HepG2 (cell line): ENCODE measurements around the gene CDX1. TPM values are rescaled to one million over a fixed set of nuclear protein-coding genes. Genes with fewer than 3 reads are reported as not detected.

Source experiments
- ATAC-seq: fragments of 200-7000 bp; cut with Tn5 transposase; 3 replicates; pipeline ENCODE4 v1.9.1; 2020; ENCODE audit warnings: mild to moderate bottlenecking, moderate library complexity
- BruUV-seq: library from RNA; stranded (reverse); fragments of 400-500 nt; replicated peaks from 2 replicates; lab custom pipeline; 2021; lab: Mats Ljungman, UMichigan
- CTCF ChIA-PET: fragments of 300-600 bp; formaldehyde crosslinking; extraction: SDS; loops from one replicate; lab custom pipeline; 2021; ENCODE audit warnings: low total read pairs, inconsistent platforms, low intra/inter-chr PET ratio; lab: Yijun Ruan, JAX
- POLR2A ChIA-PET: fragments of 350-600 bp; sonication (Branson Sonifier 250); formaldehyde crosslinking; loops from one replicate; lab custom pipeline; 2020; ENCODE audit warnings: antibody characterized with exemption, inconsistent platforms; lab: Yijun Ruan, JAX
- DNase-seq: peaks from one replicate; pipeline ENCODE4 v3.0.0-alpha.2; 2015; ENCODE audit warnings: low spot score
- FAIRE-seq: peaks from 3 replicates; lab custom pipeline; 2011; peaks lifted over from hg19 to GRCh38; lab: Jason Lieb, UNC
- H2AFZ ChIP-seq: one replicate; pipeline ENCODE4 v1.6.1; 2011; ENCODE audit warnings: low read length, inconsistent platforms
- H3K27ac ChIP-seq: fragments of 300-600 bp; 3 replicates; pipeline ENCODE4 v1.8.0; 2011; ENCODE audit warnings: mixed run types, mild to moderate bottlenecking, mixed read lengths, low read length, inconsistent platforms; ENCODE audit not compliant: insufficient read depth; ENCODE audit errors: extremely low read length
- H3K27me3 ChIP-seq, 2 experiments: fragments of 200-600 bp in 1 of 2; 2 replicates in 1 of 2; 3 replicates in 1 of 2; pipeline versions ENCODE4 v1.6.0 to v1.8.0; 2011; ENCODE audit warnings: low read length in 2 of 2, mild to moderate bottlenecking in 2 of 2, moderate library complexity in 2 of 2, inconsistent platforms in 1 of 2; ENCODE audit not compliant: insufficient read depth in 2 of 2, control insufficient read depth in 1 of 2
- H3K36me3 ChIP-seq, 2 experiments: fragments of 200-600 bp in 1 of 2; replicated peaks in 1 of 2; 2 replicates in 1 of 2; 3 replicates in 1 of 2; pipeline versions ENCODE4 v1.5.1 to v1.8.0; 2011; ENCODE audit warnings: low read length in 2 of 2, inconsistent platforms in 1 of 2; ENCODE audit not compliant: insufficient read depth in 2 of 2, control insufficient read depth in 1 of 2
- H3K4me1 ChIP-seq: 2 replicates; pipeline ENCODE4 v1.5.1; 2012; ENCODE audit warnings: low read length, inconsistent platforms; ENCODE audit not compliant: insufficient read depth
- H3K4me2 ChIP-seq: 2 replicates; pipeline ENCODE4 v1.6.0; 2011; ENCODE audit warnings: low read depth, low read length, inconsistent platforms
- H3K4me3 ChIP-seq, 3 experiments: fragments of 200-600 bp in 1 of 3; sonication (generic), shearing (Covaris generic) in 1 of 3; replicated peaks in 1 of 3; 2 replicates each; pipeline ENCODE4 v1.5.1; 2011 to 2016; ENCODE audit warnings: low read length in 3 of 3, inconsistent platforms in 2 of 3, low read depth in 2 of 3, mild to moderate bottlenecking in 2 of 3, control low read depth in 1 of 3, mixed read lengths in 1 of 3; ENCODE audit not compliant: insufficient read depth in 1 of 3
- H3K79me2 ChIP-seq: one replicate; pipeline ENCODE4 v1.6.1; 2011; ENCODE audit warnings: low read length, inconsistent platforms; ENCODE audit not compliant: insufficient read depth
- H3K9ac ChIP-seq: 2 replicates; pipeline ENCODE4 v1.6.0; 2011; ENCODE audit warnings: mild to moderate bottlenecking, low read depth, low read length, inconsistent platforms; ENCODE audit not compliant: insufficient read depth
- H3K9me3 ChIP-seq: 2 replicates; pipeline ENCODE4 v1.5.1; 2012; ENCODE audit warnings: mild to moderate bottlenecking, low read length
- H4K20me1 ChIP-seq: 2 replicates; pipeline ENCODE4 v1.6.0; 2011; ENCODE audit warnings: inconsistent platforms, mild to moderate bottlenecking, low read length, moderate library complexity; ENCODE audit not compliant: insufficient read depth
- ATF7-NPFF ChIP-seq: sonication (generic); formaldehyde crosslinking; IDR thresholded peaks from 2 replicates; pipeline ENCODE4 v1.8.1; 2023; ENCODE audit warnings: mild to moderate bottlenecking, low read depth, missing genetic modification reagents, moderate library complexity
- BRCA1 ChIP-seq: sonication (generic); formaldehyde crosslinking; IDR thresholded peaks from 2 replicates; pipeline ENCODE4 v1.4.0; 2020; ENCODE audit warnings: missing genetic modification reagents
- ELF3 ChIP-seq: IDR thresholded peaks from 2 replicates; pipeline ENCODE4 v1.6.1; 2016; ENCODE audit warnings: missing genetic modification reagents, missing compliant biosample characterization
- ERF ChIP-seq: IDR thresholded peaks from 2 replicates; pipeline ENCODE4 v1.6.1; 2018; ENCODE audit warnings: missing biosample characterization, missing genetic modification reagents
- GABPA ChIP-seq, 2 experiments: IDR thresholded peaks; 2 replicates each; pipeline ENCODE4 v1.6.1; 2011 to 2016; ENCODE audit warnings: low read depth in 2 of 2, low read length in 1 of 2, missing biosample characterization in 1 of 2, missing genetic modification characterization in 1 of 2
- GTF3A ChIP-seq: sonication (generic); formaldehyde crosslinking; conservative IDR thresholded peaks from 2 replicates; pipeline ENCODE4 v1.4.0; 2020; ENCODE audit warnings: mild to moderate bottlenecking, missing genetic modification reagents
- HNRNPL ChIP-seq: fragments of 200-400 bp; formaldehyde crosslinking; IDR thresholded peaks from 2 replicates; pipeline ENCODE4 v1.6.1; 2017; ENCODE audit warnings: mild to moderate bottlenecking, low read depth, low read length
- HOXA9 ChIP-seq: sonication (generic); formaldehyde crosslinking; IDR thresholded peaks from 2 replicates; pipeline ENCODE4 v1.8.1; 2022; ENCODE audit warnings: missing genetic modification reagents, mild to moderate bottlenecking, moderate library complexity, borderline replicate concordance
- KLF6 ChIP-seq: IDR thresholded peaks from 2 replicates; pipeline ENCODE4 v1.8.0; 2016; ENCODE audit warnings: missing biosample characterization, missing genetic modification reagents
- MEIS1 ChIP-seq: sonication (generic); formaldehyde crosslinking; IDR thresholded peaks from 2 replicates; pipeline ENCODE4 v1.9.0; 2021; ENCODE audit warnings: mild to moderate bottlenecking, missing genetic modification reagents, moderate library complexity, borderline replicate concordance
- RARA ChIP-seq: IDR thresholded peaks from 2 replicates; pipeline ENCODE4 v1.6.1; 2016; ENCODE audit warnings: missing genetic modification reagents, missing compliant biosample characterization
- RBAK ChIP-seq: sonication (generic); formaldehyde crosslinking; IDR thresholded peaks from 2 replicates; pipeline ENCODE4 v1.5.1; 2020; ENCODE audit warnings: mild to moderate bottlenecking, missing genetic modification reagents
- TBP ChIP-seq: sonication (generic); formaldehyde crosslinking; IDR thresholded peaks from 2 replicates; pipeline ENCODE4 v1.5.0; 2020; ENCODE audit warnings: missing genetic modification reagents
- ZNF138 ChIP-seq: sonication (generic); formaldehyde crosslinking; IDR thresholded peaks from 2 replicates; pipeline ENCODE4 v1.5.0; 2020; ENCODE audit warnings: mild to moderate bottlenecking, low read depth, missing genetic modification reagents
- ZNF354B ChIP-seq: sonication (generic); formaldehyde crosslinking; IDR thresholded peaks from 2 replicates; pipeline ENCODE4 v1.8.0; 2022; ENCODE audit warnings: mild to moderate bottlenecking, missing genetic modification reagents
- ZNF564 ChIP-seq: sonication (generic); formaldehyde crosslinking; IDR thresholded peaks from 2 replicates; pipeline ENCODE4 v1.8.1; 2023; ENCODE audit warnings: mild to moderate bottlenecking, missing genetic modification reagents
- ZNF614 ChIP-seq: IDR thresholded peaks from 2 replicates; pipeline ENCODE4 v1.6.1; 2018; ENCODE audit warnings: missing biosample characterization, missing genetic modification reagents, inconsistent platforms, borderline replicate concordance
- WGBS: methylation state at CpG from one replicate; pipeline ENCODE4 v1.1.6; 2017; ENCODE audit warnings: low lambda C conversion rate; 5-methylcytosine and 5-hydroxymethylcytosine counted together
- in situ Hi-C: cut with HindIII; loops from 2 replicates; pipeline ENCODE4 v1.10.0; 2017; ENCODE audit warnings: low pct_unique_long_range_greater_than_20kb; ENCODE audit not compliant: extremely low pct_ligation_motif_present
- intact Hi-C: fragments of 100-400 bp; cut with micrococcal nuclease; formaldehyde crosslinking; loops from one replicate; pipeline ENCODE4 v1.10.0; 2022; ENCODE audit not compliant: unreplicated experiment
- polyA plus RNA-seq, 8 experiments: library from polyadenylated mRNA; depleted of rRNA in 3 of 8; stranded (reverse) in 7 of 8; unstranded in 1 of 8; fragments of >200 nt; fragmentation: Illumina TruSeq in 4 of 8; extraction: Trizol in 4 of 8; gene quantifications; 2 replicates each; pipeline versions ENCODE4 v1.2.1 to v1.2.3, GENCODE V29; 2011 to 2016; ENCODE audit warnings: low read depth in 4 of 8, missing spikeins in 1 of 8, mixed read lengths in 1 of 8; ENCODE audit not compliant: insufficient read depth in 1 of 8
- total RNA-seq, 5 experiments: library from RNA; depleted of rRNA; stranded (reverse); fragments of >200 nt; fragmentation: Illumina TruSeq; extraction: Trizol; gene quantifications; 2 replicates each; pipeline ENCODE4 v1.2.3, GENCODE V29; 2016; ENCODE audit warnings: low read depth in 1 of 5

The CDX1 gene
- total and polyA plus RNA-seq, 2 of the 13 experiments (the other 11 are each of a cell fraction or from before 2014, with no cell fraction given) = not detected

DNA sequence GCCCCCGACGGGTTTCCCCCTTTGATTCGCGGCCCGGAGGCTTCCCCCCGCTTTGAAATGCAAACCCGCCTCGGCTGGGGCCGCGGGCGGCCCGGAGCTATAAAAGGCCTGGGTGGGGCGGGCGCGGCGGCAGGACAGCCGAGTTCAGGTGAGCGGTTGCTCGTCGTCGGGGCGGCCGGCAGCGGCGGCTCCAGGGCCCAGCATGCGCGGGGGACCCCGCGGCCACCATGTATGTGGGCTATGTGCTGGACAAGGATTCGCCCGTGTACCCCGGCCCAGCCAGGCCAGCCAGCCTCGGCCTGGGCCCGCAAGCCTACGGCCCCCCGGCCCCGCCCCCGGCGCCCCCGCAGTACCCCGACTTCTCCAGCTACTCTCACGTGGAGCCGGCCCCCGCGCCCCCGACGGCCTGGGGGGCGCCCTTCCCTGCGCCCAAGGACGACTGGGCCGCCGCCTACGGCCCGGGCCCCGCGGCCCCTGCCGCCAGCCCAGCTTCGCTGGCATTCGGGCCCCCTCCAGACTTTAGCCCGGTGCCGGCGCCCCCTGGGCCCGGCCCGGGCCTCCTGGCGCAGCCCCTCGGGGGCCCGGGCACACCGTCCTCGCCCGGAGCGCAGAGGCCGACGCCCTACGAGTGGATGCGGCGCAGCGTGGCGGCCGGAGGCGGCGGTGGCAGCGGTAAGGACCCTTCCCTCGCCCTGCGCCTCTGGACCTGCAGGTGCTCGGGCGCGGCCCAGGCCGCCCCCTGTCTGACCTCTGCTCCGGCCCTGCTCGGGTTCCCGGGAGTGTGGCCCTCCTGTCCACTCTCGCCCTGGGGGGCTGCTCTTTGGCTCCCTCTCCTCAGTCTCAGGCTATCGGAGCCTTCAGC lies at the start of gene CDX1 (continued):
- TF ChIP-seq ATF7-NPFF (CRISPR knock-in tag) (no peak), MEIS1 (CRISPR knock-in tag) (no peak), ELF3 (CRISPR knock-in tag) (no peak), BRCA1 (no peak), HOXA9 (CRISPR knock-in tag) (no peak), ZNF138 (CRISPR knock-in tag) (no peak), ZNF354B (CRISPR knock-in tag) (no peak), RARA (CRISPR knock-in tag) (no peak), ERF (no peak), GTF3A (CRISPR knock-in tag) (no peak), RBAK (CRISPR knock-in tag) (no peak)

- H3K4me2 ChIP-seq = no peak overlapping the region
- H2AFZ ChIP-seq = no peak overlapping the region
- H3K27me3 ChIP-seq = no peaks in the 10 kb centered on the region; a peak in 1 of 5 replicates
- no peak for TF ChIP-seq HNRNPL
- TF ChIP-seq KLF6 (CRISPR knock-in tag) = no peak
- TF ChIP-seq ZNF614 (CRISPR knock-in tag) = no peak
- no peak for TF ChIP-seq GABPA (IDR thresholded peaks at IDR 0.05; ENCODE audit: low read depth, low read length)
- TF ChIP-seq GABPA (CRISPR knock-in tag; IDR thresholded peaks at IDR 0.05; ENCODE audit: low read depth) = no peak
- TF ChIP-seq TBP = no peak
- TF ChIP-seq ZNF564 (CRISPR knock-in tag) = no peak
- DNase-seq = no peak
- 80% methylated on average over 1 of the region's 9 CpGs for WGBS
- H3K9me3 ChIP-seq = no peaks in the 10 kb centered on the region
- no TSS peak for BruUV-seq
- no peak for FAIRE-seq
- POLR2A ChIA-PET = no interaction called here
- H3K4me3 ChIP-seq = no peak overlapping the region
- no peak overlapping the region for H3K27ac ChIP-seq
- H3K9ac ChIP-seq = no peak overlapping the region
- H3K4me1 ChIP-seq = peaks cover 18% of the 10 kb centered on the region
- H3K79me2 ChIP-seq = no peaks in the 10 kb centered on the region
- intact Hi-C loops = no loop called here
- no peaks in the 10 kb centered on the region for H3K36me3 ChIP-seq
- CTCF ChIA-PET = no interaction called here
- in situ Hi-C loops = no loop called here
- no peak for ATAC-seq
- no peaks in the 10 kb centered on the region for H4K20me1 ChIP-seq
Measured at GRCh38 chr5:150117945-150118560, 48.5 kb upstream of the CDX1 start.
